NCI-H69 (cell line): ENCODE data around the gene CASP10.

ENCODE experiments used
- DNase-seq: peaks from one replicate; lab custom pipeline; 2025; lab: John Stamatoyannopoulos, UW

The CASP10 gene

DNA sequence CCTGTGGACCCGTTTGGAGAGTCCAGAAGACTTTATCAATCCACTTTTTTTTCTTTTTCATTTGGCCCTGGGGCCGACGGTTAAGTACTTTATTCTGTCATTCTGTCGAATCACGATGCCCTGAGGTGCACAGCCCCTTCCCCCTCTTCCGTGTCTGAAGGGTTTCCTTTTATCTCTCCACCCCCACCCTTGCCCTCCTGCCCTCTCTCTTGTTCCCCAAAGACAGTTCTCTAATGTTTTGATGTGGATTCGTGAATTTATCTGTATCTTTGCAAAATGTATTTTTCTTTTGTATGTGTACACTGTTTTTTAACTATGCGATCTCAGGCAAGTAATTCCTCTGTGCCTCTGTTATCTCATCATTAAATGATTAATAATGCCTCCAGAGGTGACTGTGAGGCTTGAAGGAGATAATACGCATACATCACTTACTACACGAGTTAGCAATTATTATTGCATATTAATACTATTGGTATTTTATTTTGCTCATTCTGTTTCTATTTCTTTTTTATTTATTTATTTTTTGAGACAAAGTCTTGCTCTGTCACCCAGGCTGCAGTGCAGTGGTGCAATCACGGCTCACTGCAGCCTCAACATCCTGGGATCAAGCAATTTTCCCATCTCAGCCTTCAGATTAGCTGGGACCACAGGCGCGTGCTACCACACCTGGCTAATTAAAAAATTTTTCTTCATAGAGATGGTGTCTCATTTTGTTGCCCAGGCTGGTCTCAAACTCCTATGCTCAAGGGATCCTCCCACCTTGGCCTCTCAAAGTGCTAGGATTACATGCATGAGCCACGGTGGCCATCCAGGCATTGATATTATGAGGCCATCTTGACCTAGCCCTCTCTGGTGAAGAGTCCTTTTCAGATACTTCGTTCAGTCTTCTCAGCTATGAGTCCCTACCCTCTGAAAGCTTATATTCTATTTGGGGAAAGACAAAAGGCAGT is 76.0 kb downstream of the CASP10 start:
- DNase-seq = no peak

DNA sequence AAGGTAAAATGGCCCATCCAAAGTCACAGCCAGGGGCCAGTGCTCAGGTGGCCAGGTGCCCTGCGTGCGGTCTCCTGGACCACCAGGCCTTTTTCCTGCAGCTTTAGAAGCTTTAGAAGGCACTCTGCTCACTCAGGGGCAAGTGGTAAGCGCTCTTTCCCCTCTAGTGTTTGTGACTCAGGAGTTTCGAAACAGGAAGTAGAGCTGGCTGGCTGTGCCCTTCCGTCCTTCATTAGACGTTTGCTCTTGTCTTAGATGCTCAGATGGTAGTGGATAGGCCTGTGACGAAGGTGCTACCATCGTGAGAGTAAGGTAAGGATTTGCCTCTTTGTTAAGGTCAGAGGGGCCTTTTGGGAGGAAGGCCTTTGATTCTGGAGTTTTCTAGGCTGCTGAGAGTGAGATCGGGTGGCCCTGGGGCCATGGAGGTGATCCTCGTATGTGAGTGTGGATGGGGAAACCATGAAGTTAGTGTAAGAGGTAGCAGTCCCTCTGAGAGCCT is 77.4 kb downstream of the CASP10 start, which contains the start of gene CASP8:
Gene CASP8 (plus strand): TSS at position 235 of the 499 bp plus-strand sequence. CDS start 5,951 bp downstream, outside the sequence.
- no peak for DNase-seq

DNA sequence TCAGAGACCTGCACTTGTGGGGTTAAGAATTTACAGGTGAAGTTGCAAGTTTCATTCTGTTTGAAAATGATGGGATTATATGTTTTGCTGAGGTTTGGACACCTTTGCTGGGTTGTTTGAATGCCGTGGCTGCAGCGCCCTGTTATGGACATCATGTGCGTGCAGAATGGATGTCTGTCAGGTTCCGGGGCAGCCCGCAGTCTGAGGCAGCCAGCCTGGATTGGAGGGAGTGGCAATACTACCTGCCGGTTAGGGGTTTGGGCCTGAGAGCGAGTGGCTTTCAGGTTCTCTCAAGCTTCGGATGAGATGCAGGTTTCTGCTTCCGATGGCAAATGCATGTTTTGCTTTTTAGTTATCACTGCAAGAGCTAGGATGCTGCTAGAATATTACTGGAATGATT is 78.5 kb downstream of the CASP10 start:
- DNase-seq = no peak

GRCh38 chr2:201261906-201262305 is 79.0 kb downstream of the CASP10 start:
- no peak for DNase-seq

GRCh38 chr2:201262718-201263117 is 79.8 kb downstream of the CASP10 start:
- no peak for DNase-seq

GRCh38 chr2:201263779-201264178 is 80.8 kb downstream of the CASP10 start:
- DNase-seq = no peak

- DNase-seq = no peak
Observed at GRCh38 chr2:201264472-201265173, 81.7 kb downstream of the CASP10 start.

GRCh38 chr2:201266629-201267028 is 83.7 kb downstream of the CASP10 start:
- no peak for DNase-seq

- DNase-seq = no peak
Observed at GRCh38 chr2:201267278-201268030, 84.5 kb downstream of the CASP10 start.

GRCh38 chr2:201269764-201270163 is 86.8 kb downstream of the CASP10 start:
- DNase-seq = no peak

GRCh38 chr2:201270293-201271001 is 87.5 kb downstream of the CASP10 start:
- DNase-seq = no peak

DNA sequence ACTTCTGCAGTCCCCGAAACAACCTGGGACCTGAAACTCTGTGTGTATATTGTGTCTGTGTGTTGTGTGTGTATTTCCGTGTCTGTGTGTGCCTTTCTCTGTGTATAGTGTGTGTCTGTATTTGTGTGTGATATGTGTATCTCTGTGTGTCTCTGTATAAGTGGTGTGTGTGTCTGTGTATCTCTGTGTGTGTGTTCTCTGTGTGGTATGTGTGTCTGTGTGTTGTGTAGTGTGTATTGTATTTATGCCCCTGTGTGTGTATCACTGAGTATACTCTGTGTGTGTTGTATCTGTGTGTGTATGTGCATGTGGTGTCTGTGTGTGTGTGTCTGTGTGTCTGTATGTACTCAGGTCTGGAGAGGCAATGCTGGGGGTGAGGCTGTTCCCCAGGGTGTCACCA is 89.0 kb downstream of the CASP10 start:
- no peak for DNase-seq

- DNase-seq = no peak
Observed at GRCh38 chr2:201273330-201273983, 90.5 kb downstream of the CASP10 start.

GRCh38 chr2:201275069-201275468 is 92.1 kb downstream of the CASP10 start:
- DNase-seq = no peak

DNA sequence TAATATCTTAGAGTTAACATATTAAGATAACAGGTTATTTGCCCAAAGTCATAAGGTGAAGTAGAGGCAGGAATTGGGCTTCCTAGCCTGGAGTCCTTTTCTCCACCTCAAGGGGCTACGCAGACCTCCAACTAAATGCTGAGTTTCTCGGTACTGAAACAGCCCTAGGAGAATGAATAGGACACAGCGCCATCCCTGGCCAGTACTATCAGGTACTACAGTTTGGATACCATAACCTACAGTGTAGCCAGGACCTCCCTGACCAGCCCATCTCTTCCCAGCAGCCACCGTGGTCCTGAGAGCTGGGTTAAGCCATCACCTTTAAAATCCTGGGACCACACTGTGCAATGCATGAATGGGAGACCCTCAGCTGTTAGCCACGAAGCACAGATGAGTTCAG is 93.0 kb downstream of the CASP10 start:
- DNase-seq = no peak

DNA sequence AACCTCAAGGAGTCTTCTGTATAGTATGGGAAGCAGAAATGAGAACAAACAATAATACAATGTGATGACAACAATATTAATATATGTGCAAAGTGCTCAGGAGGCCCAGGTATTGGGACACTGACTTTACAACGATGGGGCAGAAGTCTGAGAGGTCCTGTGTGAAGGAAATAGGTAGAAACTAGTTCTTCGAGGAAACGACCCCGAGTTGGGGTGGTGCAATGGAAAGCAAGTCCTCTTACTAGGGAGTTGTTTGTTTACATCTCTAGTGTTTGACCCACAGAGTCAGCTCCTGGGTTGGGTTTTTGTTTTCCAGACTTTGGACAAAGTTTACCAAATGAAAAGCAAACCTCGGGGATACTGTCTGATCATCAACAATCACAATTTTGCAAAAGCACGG is 93.6 kb downstream of the CASP10 start:
- no peak for DNase-seq
